K562 (cell line): ENCODE results near the gene NXT1. TPM values are rescaled to one million over a fixed set of nuclear protein-coding genes. Genes with fewer than 3 reads are reported as not detected.

Experiments
- BDP1 ChIP-seq: IDR thresholded peaks from 3 replicates; pipeline ENCODE4 v1.6.1; 2011; ENCODE audit not compliant: insufficient read length, insufficient read depth
- ETV6 ChIP-seq, 3 experiments: fragments of 150-350 bp in 1 of 3; sonication (generic) in 1 of 3; formaldehyde crosslinking in 1 of 3; IDR thresholded peaks; 2 replicates each; pipeline versions ENCODE4 v1.6.1 to v1.8.0; 2014 to 2022; ENCODE audit warnings: borderline replicate concordance in 2 of 3, low read depth in 2 of 3, antibody characterized with exemption in 1 of 3, low read length in 1 of 3, mild to moderate bottlenecking in 1 of 3, missing genetic modification reagents in 1 of 3
- FIP1L1 ChIP-seq: fragments of 200-400 bp; formaldehyde crosslinking; IDR thresholded peaks from 2 replicates; pipeline ENCODE4 v1.6.1; 2018; ENCODE audit warnings: mild to moderate bottlenecking, low read depth, low read length; ENCODE audit not compliant: poor library complexity, severe bottlenecking
- HDGF ChIP-seq: fragments of 450-650 bp; IDR thresholded peaks from 2 replicates; pipeline ENCODE4 v1.6.1; 2016
- JUN ChIP-seq, 2 experiments: sonication (generic) in 1 of 2; formaldehyde crosslinking in 1 of 2; IDR thresholded peaks; 2 replicates each; pipeline versions ENCODE4 v1.6.1 to v1.8.0; 2012 to 2022; ENCODE audit warnings: borderline replicate concordance in 2 of 2, mild to moderate bottlenecking in 2 of 2, improper control_type of control experiment in 1 of 2, low read depth in 1 of 2, low read length in 1 of 2, missing genetic modification reagents in 1 of 2
- KLF6 ChIP-seq: fragments of 250-450 bp; sonication (Bioruptor Pico); IDR thresholded peaks from 2 replicates; pipeline ENCODE4 v1.4.0; 2020; ENCODE audit warnings: mild to moderate bottlenecking, moderate library complexity, borderline replicate concordance
- MIER1 ChIP-seq: fragments of 450-650 bp; IDR thresholded peaks from 2 replicates; pipeline ENCODE4 v1.6.1; 2016; ENCODE audit warnings: antibody characterized with exemption, mild to moderate bottlenecking, low read depth
- NCOA2 ChIP-seq, 2 experiments: fragments of 450-650 bp; IDR thresholded peaks; 2 replicates each; pipeline ENCODE4 v1.6.1; 2018; ENCODE audit warnings: mild to moderate bottlenecking in 2 of 2, moderate library complexity in 1 of 2; ENCODE audit not compliant: partially characterized antibody in 2 of 2
- POLR2H ChIP-seq: IDR thresholded peaks from 2 replicates; pipeline ENCODE4 v1.6.1; 2016; ENCODE audit warnings: missing genetic modification characterization, low read depth, mild to moderate bottlenecking, control low read depth, missing compliant biosample characterization, moderate library complexity
- RBM14 ChIP-seq: fragments of 200-400 bp; formaldehyde crosslinking; IDR thresholded peaks from 2 replicates; pipeline ENCODE4 v1.6.1; 2018; ENCODE audit warnings: low read depth, mild to moderate bottlenecking, low read length, moderate library complexity, borderline replicate concordance; ENCODE audit not compliant: insufficient read depth
- SRSF9 ChIP-seq: fragments of 200-400 bp; formaldehyde crosslinking; IDR thresholded peaks from 2 replicates; pipeline ENCODE4 v1.6.1; 2017; ENCODE audit warnings: low read depth, low read length, borderline replicate concordance
- TCF7L2 ChIP-seq: fragments of 150-350 bp; IDR thresholded peaks from 2 replicates; pipeline ENCODE4 v1.6.1; 2016; ENCODE audit warnings: low read depth, mild to moderate bottlenecking, low read length, moderate library complexity
- ZBTB8A ChIP-seq: fragments of 450-650 bp; IDR thresholded peaks from 2 replicates; pipeline ENCODE4 v1.6.1; 2018; ENCODE audit warnings: mild to moderate bottlenecking, moderate library complexity; ENCODE audit not compliant: partially characterized antibody
- ZFP36 ChIP-seq: fragments of 150-350 bp; IDR thresholded peaks from 2 replicates; pipeline ENCODE4 v1.6.1; 2018; ENCODE audit warnings: low read length, low read depth; ENCODE audit not compliant: partially characterized antibody
- ZNF140 ChIP-seq: fragments of 250-450 bp; sonication (Bioruptor Pico); IDR thresholded peaks from 2 replicates; pipeline ENCODE4 v1.8.0; 2021; ENCODE audit warnings: moderate library complexity, mild to moderate bottlenecking, inconsistent platforms
- ZNF57 ChIP-seq: fragments of 450-650 bp; formaldehyde crosslinking; IDR thresholded peaks from 2 replicates; pipeline ENCODE4 v1.4.0; 2020; ENCODE audit warnings: mild to moderate bottlenecking, moderate library complexity
- ZNF764 ChIP-seq: fragments of 250-450 bp; sonication (Bioruptor Pico); IDR thresholded peaks from 2 replicates; pipeline ENCODE4 v1.4.0; 2020; ENCODE audit warnings: low read depth, mild to moderate bottlenecking, moderate library complexity
- ZNF778 ChIP-seq: fragments of 450-650 bp; formaldehyde crosslinking; IDR thresholded peaks from 2 replicates; pipeline ENCODE4 v1.4.0; 2020; ENCODE audit warnings: mild to moderate bottlenecking, moderate library complexity
- ZNF780A ChIP-seq: fragments of 250-450 bp; sonication (Bioruptor Pico); IDR thresholded peaks from 2 replicates; pipeline ENCODE4 v1.5.0; 2021; ENCODE audit warnings: mild to moderate bottlenecking
- polyA plus RNA-seq, 8 experiments: library from polyadenylated mRNA; depleted of rRNA in 4 of 8; stranded (reverse) in 5 of 8; unstranded in 3 of 8; fragments of >200 nt; fragmentation: Nextera tagmentation in 2 of 8; fragmentation: Illumina TruSeq in 1 of 8; extraction: Ambion mirVana in 2 of 8; extraction: Trizol in 1 of 8; gene quantifications; 2 replicates each; pipeline versions ENCODE4 v1.2.1 to v1.2.3, GENCODE V29; 2011 to 2014; ENCODE audit warnings: inconsistent platforms in 1 of 8, missing spikeins in 1 of 8
- total RNA-seq, 7 experiments: library from RNA; depleted of rRNA in 6 of 7; stranded (reverse); fragments of >200 nt in 6 of 7; fragmentation: Illumina TruSeq in 2 of 7; extraction: Trizol in 2 of 7; gene quantifications; 2 replicates each; pipeline versions ENCODE4 v1.2.1 to v1.2.3, GENCODE V29; 2011 to 2021; ENCODE audit warnings: low replicate concordance in 1 of 7
- TF ChIP-seq, protein P1 (sequence below), 3 experiments: fragments of 200-800 bp in 1 of 3; sonication (Bioruptor generic) in 1 of 3; sonication (generic) in 1 of 3; formaldehyde crosslinking in 1 of 3; IDR thresholded peaks; 2 replicates each; pipeline versions ENCODE4 v1.6.1 to v1.8.0; 2016 to 2022; ENCODE audit warnings: mild to moderate bottlenecking in 2 of 3, missing compliant biosample characterization in 2 of 3, missing genetic modification characterization in 2 of 3, missing genetic modification reagents in 1 of 3
- TF ChIP-seq, protein P2 (sequence below): fragments of 250-450 bp; sonication (Bioruptor Pico); IDR thresholded peaks from 2 replicates; pipeline ENCODE4 v1.5.0; 2021
- TF ChIP-seq, protein P3 (sequence below), 2 experiments: fragments of 450-650 bp; conservative IDR thresholded peaks; 2 replicates each; pipeline ENCODE4 v1.6.1; 2017; ENCODE audit warnings: mild to moderate bottlenecking in 2 of 2, moderate library complexity in 2 of 2

The NXT1 gene
- total and polyA plus RNA-seq, 9 of the 15 experiments (the other 6 are each of a cell fraction or from before 2014, with no cell fraction given), result 7.7 to 50.9 (median 35.6) TPM

DNA sequence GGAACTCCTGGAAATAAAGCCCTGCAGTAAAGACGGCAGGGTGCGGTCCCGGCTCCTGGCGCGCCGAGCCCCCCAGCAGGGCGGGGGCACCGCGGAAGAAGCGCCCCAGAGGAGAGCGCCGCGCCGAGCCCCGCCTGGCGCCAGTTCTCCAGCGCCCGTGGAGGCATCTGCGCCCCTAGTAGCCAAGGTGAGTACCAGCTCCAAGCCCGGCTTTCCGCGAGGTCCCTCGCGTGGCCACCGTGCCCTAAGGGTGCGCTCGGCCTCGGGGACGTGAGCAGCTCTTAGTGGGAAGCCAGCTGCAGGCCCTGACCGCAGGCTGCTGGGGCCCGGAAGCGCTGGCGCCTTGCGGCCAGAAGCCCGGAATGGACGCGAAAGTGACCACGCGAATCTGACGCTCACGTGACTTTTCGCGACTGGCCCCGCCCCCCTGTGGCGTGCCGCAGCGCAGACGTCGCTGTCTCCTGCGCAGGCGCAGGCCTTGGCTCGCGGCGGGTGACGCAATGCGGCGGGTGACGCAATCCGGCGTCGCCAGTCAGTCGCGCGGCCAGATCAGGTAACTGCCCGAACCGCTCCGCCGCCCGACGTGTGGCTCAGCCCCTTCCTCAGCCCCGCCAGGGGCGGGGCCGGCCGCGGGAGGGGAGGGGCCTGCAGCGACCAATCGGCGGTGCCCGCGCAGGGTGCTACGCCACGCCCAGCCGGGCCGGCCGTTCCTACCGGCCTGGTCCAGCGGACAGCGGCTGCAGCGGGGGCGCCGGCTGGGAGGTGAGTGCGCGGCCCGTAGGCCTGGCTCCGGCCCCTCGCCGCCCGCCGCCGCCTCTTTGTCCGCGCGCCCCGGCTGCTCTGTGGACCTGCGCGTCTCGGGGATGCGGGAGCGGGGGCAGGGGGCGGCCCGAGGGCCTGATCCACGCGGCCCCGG is 11.1 kb downstream of the NXT1 start, which contains the start of gene GZF1 (continued):
- TF ChIP-seq, protein P1, sequence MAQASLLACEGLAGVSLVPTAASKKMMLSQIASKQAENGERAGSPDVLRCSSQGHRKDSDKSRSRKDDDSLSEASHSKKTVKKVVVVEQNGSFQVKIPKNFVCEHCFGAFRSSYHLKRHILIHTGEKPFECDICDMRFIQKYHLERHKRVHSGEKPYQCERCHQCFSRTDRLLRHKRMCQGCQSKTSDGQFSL (CRISPR knock-in tag; IDR thresholded peaks at IDR 0.05), result no peak
- TF ChIP-seq, protein P1 (tag; IDR thresholded peaks at IDR 0.05), result no peak
- TF ChIP-seq HDGF (no peak), ETV6 (IDR thresholded peaks at IDR 0.05; ENCODE audit: borderline replicate concordance in 1 of 2, low read depth in 2 of 2, low read length in 1 of 2) (no peak), ETV6 (CRISPR knock-in tag; IDR thresholded peaks at IDR 0.05; ENCODE audit: borderline replicate concordance) (no peak), ZNF57 (CRISPR knock-in tag) (no peak), ZNF764 (no peak), POLR2H (tag) (peak; percentile 61), KLF6 (no peak), ZBTB8A (no peak), ZFP36 (no peak), ZNF778 (CRISPR knock-in tag) (no peak), ZNF780A (no peak), ZNF140 (CRISPR knock-in tag) (no peak), MIER1 (no peak), BDP1 (no peak), TCF7L2 (no peak), NCOA2 (IDR thresholded peaks at IDR 0.05; ENCODE audit: partially characterized antibody in 2 of 2) (no peak), SRSF9 (no peak), RBM14 (no peak), JUN (IDR thresholded peaks at IDR 0.05; ENCODE audit: borderline replicate concordance, low read depth, low read length) (peak; percentile 90), JUN (CRISPR knock-in tag; IDR thresholded peaks at IDR 0.05; ENCODE audit: borderline replicate concordance) (0 out of 2 replicates have a peak, but pooled peaks have one; percentile 25), FIP1L1 (peak; percentile 54)
- TF ChIP-seq, protein P2, sequence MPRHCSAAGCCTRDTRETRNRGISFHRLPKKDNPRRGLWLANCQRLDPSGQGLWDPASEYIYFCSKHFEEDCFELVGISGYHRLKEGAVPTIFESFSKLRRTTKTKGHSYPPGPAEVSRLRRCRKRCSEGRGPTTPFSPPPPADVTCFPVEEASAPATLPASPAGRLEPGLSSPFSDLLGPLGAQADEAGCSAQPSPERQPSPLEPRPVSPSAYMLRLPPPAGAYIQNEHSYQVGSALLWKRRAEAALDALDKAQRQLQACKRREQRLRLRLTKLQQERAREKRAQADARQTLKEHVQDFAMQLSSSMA (CRISPR knock-in tag), result 0 out of 2 replicates have a peak, but pooled peaks have one; percentile 29
- TF ChIP-seq, protein P3, sequence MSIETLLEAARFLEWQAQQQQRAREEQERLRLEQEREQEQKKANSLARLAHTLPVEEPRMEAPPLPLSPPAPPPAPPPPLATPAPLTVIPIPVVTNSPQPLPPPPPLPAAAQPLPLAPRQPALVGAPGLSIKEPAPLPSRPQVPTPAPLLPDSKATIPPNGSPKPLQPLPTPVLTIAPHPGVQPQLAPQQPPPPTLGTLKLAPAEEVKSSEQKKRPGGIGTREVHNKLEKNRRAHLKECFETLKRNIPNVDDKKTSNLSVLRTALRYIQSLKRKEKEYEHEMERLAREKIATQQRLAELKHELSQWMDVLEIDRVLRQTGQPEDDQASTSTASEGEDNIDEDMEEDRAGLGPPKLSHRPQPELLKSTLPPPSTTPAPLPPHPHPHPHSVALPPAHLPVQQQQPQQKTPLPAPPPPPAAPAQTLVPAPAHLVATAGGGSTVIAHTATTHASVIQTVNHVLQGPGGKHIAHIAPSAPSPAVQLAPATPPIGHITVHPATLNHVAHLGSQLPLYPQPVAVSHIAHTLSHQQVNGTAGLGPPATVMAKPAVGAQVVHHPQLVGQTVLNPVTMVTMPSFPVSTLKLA (conservative IDR thresholded peaks at IDR 0.05), result peak; percentile 88 to 93
